H1 (cell line): ENCODE measurements around the gene SLC2A8. TPM values are rescaled to one million over a fixed set of nuclear protein-coding genes. Genes with fewer than 3 reads are reported as not detected.

Experiments used
- CTCF ChIA-PET: fragments of 300-600 bp; sonication (Branson Sonifier 250); formaldehyde crosslinking; loops from one replicate; lab custom pipeline; 2021; ENCODE audit not compliant: partially characterized antibody; lab: Charles Lee
- POLR2A ChIA-PET: fragments of 300-600 bp; sonication (Branson Sonifier 250); formaldehyde crosslinking; loops from one replicate; lab custom pipeline; 2021; ENCODE audit warnings: inconsistent platforms; ENCODE audit not compliant: partially characterized antibody; lab: Charles Lee
- DNase-seq, 2 experiments: peaks; one replicate each; pipeline versions ENCODE4 v3.0.0 to v3.0.0-alpha.2; 2010 to 2022; ENCODE audit warnings: low spot score in 2 of 2, low read depth in 1 of 2, mixed read lengths in 1 of 2
- FAIRE-seq: peaks from 2 replicates; lab custom pipeline; 2011; peaks lifted over from hg19 to GRCh38; lab: Jason Lieb, UNC
- H2AFZ ChIP-seq: 2 replicates; pipeline ENCODE4 v1.8.1; 2012; ENCODE audit warnings: low read length, inconsistent platforms
- H2AK5ac ChIP-seq: 2 replicates; pipeline ENCODE4 v1.6.1; 2013; ENCODE audit warnings: low read depth, low read length
- H2BK120ac ChIP-seq: replicated peaks from 2 replicates; pipeline ENCODE3; 2013; ENCODE audit warnings: low read depth, low read length, inconsistent platforms
- H2BK12ac ChIP-seq: 2 replicates; pipeline ENCODE4 v1.6.1; 2013; ENCODE audit warnings: low read depth, low read length
- H2BK15ac ChIP-seq: 2 replicates; pipeline ENCODE4 v1.6.1; 2013; ENCODE audit warnings: low read length
- H2BK20ac ChIP-seq: 2 replicates; pipeline ENCODE4 v1.6.1; 2013; ENCODE audit warnings: low read length
- H2BK5ac ChIP-seq: 2 replicates; pipeline ENCODE4 v1.6.1; 2013; ENCODE audit warnings: low read depth, low read length
- H3K14ac ChIP-seq: 2 replicates; pipeline ENCODE4 v1.6.1; 2013; ENCODE audit warnings: inconsistent platforms; ENCODE audit not compliant: insufficient read length
- H3K18ac ChIP-seq: 2 replicates; pipeline ENCODE4 v1.6.1; 2013; ENCODE audit warnings: low read length; ENCODE audit errors: extremely low read depth
- H3K23ac ChIP-seq: 2 replicates; pipeline ENCODE4 v1.6.1; 2013; ENCODE audit warnings: inconsistent platforms; ENCODE audit not compliant: insufficient read length
- H3K23me2 ChIP-seq: 2 replicates; pipeline ENCODE4 v1.6.1; 2013; ENCODE audit warnings: low read depth, low read length
- H3K27ac ChIP-seq: 2 replicates; pipeline ENCODE4 v1.6.1; 2011; ENCODE audit warnings: low read depth, low read length, inconsistent platforms
- H3K27me3 ChIP-seq, 4 experiments: replicated peaks in 1 of 4; 1 replicate in 1 of 4; 2 replicates in 3 of 4; pipeline versions ENCODE4 v1.6.1 to v1.8.1; 2011 to 2013; ENCODE audit warnings: low read length in 3 of 4, mild to moderate bottlenecking in 3 of 4, inconsistent platforms in 2 of 4, mixed read lengths in 2 of 4, moderate library complexity in 1 of 4; ENCODE audit not compliant: control insufficient read depth in 3 of 4, insufficient read depth in 3 of 4; ENCODE audit errors: extremely low read depth in 1 of 4
- H3K36me3 ChIP-seq, 4 experiments: 2 replicates each; pipeline versions ENCODE4 v1.6.1 to v1.8.1; 2011 to 2013; ENCODE audit warnings: mild to moderate bottlenecking in 4 of 4, low read length in 3 of 4, moderate library complexity in 2 of 4, control low read depth in 1 of 4, inconsistent platforms in 1 of 4; ENCODE audit not compliant: insufficient read depth in 4 of 4, control insufficient read depth in 2 of 4
- H3K4ac ChIP-seq: replicated peaks from 2 replicates; pipeline ENCODE3; 2013; ENCODE audit warnings: low read length, low read depth, mixed read lengths, inconsistent platforms; ENCODE audit not compliant: insufficient read length
- H3K4me1 ChIP-seq, 4 experiments: replicated peaks in 1 of 4; 1 replicate in 1 of 4; 2 replicates in 3 of 4; pipeline versions ENCODE4 v1.6.1 to v1.8.1; 2011 to 2013; ENCODE audit warnings: low read length in 3 of 4, inconsistent platforms in 2 of 4, mixed read lengths in 1 of 4; ENCODE audit not compliant: insufficient read depth in 4 of 4, control insufficient read depth in 3 of 4
- H3K4me2 ChIP-seq, 2 experiments: 2 replicates each; pipeline versions ENCODE4 v1.6.1 to v1.8.1; 2011 to 2013; ENCODE audit warnings: low read depth in 2 of 2, low read length in 2 of 2, control low read depth in 1 of 2, inconsistent platforms in 1 of 2, mild to moderate bottlenecking in 1 of 2; ENCODE audit not compliant: insufficient read depth in 1 of 2
- H3K4me3 ChIP-seq, 4 experiments: fragments of 200-600, 300-600 bp in 1 of 4; sonication (generic), shearing (Covaris generic), sonication (Bioruptor Twin) in 1 of 4; 2 replicates each; pipeline versions ENCODE4 v1.5.1 to v1.8.1; 2011 to 2016; ENCODE audit warnings: low read length in 4 of 4, low read depth in 3 of 4, control low read depth in 2 of 4, inconsistent platforms in 2 of 4, mild to moderate bottlenecking in 2 of 4, mixed read lengths in 1 of 4, moderate library complexity in 1 of 4; ENCODE audit not compliant: insufficient read depth in 2 of 4; ENCODE audit errors: extremely low read depth in 1 of 4
- H3K56ac ChIP-seq: replicated peaks from 2 replicates; pipeline ENCODE3; 2013; ENCODE audit warnings: low read depth, mild to moderate bottlenecking, mixed read lengths, low read length, inconsistent platforms; ENCODE audit not compliant: insufficient read length
- H3K79me1 ChIP-seq: 2 replicates; pipeline ENCODE4 v1.6.1; 2013; ENCODE audit warnings: low read depth, low read length, control low read depth
- H3K79me2 ChIP-seq, 2 experiments: 2 replicates each; pipeline versions ENCODE4 v1.6.1 to v1.8.1; 2012 to 2013; ENCODE audit warnings: low read length in 2 of 2, mild to moderate bottlenecking in 2 of 2, inconsistent platforms in 1 of 2; ENCODE audit not compliant: insufficient read depth in 2 of 2, control insufficient read depth in 1 of 2
- H3K9ac ChIP-seq, 4 experiments: replicated peaks in 1 of 4; 1 replicate in 1 of 4; 2 replicates in 3 of 4; pipeline versions ENCODE4 v1.6.1 to v1.8.1; 2011 to 2013; ENCODE audit warnings: low read depth in 3 of 4, low read length in 3 of 4, control low read depth in 2 of 4, mild to moderate bottlenecking in 2 of 4, moderate library complexity in 2 of 4, inconsistent platforms in 1 of 4; ENCODE audit errors: extremely low read depth in 1 of 4
- H3K9me3 ChIP-seq, 2 experiments: 2 replicates each; pipeline versions ENCODE4 v1.6.1 to v1.8.1; 2012 to 2013; ENCODE audit warnings: mild to moderate bottlenecking in 2 of 2, moderate library complexity in 2 of 2, control low read depth in 1 of 2, inconsistent platforms in 1 of 2, low read depth in 1 of 2, low read length in 1 of 2, mixed read lengths in 1 of 2; ENCODE audit not compliant: insufficient read depth in 2 of 2
- H4K20me1 ChIP-seq, 2 experiments: replicated peaks in 1 of 2; 2 replicates each; pipeline versions ENCODE3 to v1.8.1; 2011 to 2013; ENCODE audit warnings: inconsistent platforms in 2 of 2, low read length in 2 of 2, mild to moderate bottlenecking in 1 of 2; ENCODE audit not compliant: insufficient read depth in 2 of 2, control insufficient read depth in 1 of 2
- H4K5ac ChIP-seq: 2 replicates; pipeline ENCODE4 v1.6.1; 2013; ENCODE audit warnings: low read length, low read depth, mixed read lengths, inconsistent platforms; ENCODE audit not compliant: insufficient read length
- H4K8ac ChIP-seq: 2 replicates; pipeline ENCODE4 v1.8.0; 2013; ENCODE audit warnings: mild to moderate bottlenecking, moderate library complexity, low read length, inconsistent platforms; ENCODE audit not compliant: insufficient read depth; ENCODE audit errors: extremely low read depth
- H4K91ac ChIP-seq: replicated peaks from 2 replicates; pipeline ENCODE3; 2013; ENCODE audit warnings: low read length, mixed read lengths, inconsistent platforms; ENCODE audit not compliant: insufficient read length
- CTBP2 ChIP-seq: IDR thresholded peaks from 2 replicates; pipeline ENCODE4 v1.7.0; 2011; ENCODE audit warnings: borderline replicate concordance, mild to moderate bottlenecking, moderate library complexity, mixed read lengths, low read length; ENCODE audit not compliant: insufficient read depth, insufficient read length
- GABPA ChIP-seq: IDR thresholded peaks from 2 replicates; pipeline ENCODE4 v1.6.1; 2011; ENCODE audit warnings: mild to moderate bottlenecking, low read length, moderate library complexity, borderline replicate concordance; ENCODE audit not compliant: insufficient read depth
- GTF2F1 ChIP-seq: IDR thresholded peaks from 2 replicates; pipeline ENCODE4 v1.6.1; 2012; ENCODE audit warnings: low read depth, low read length, improper control_type of control experiment, borderline replicate concordance
- JUN ChIP-seq: IDR thresholded peaks from 2 replicates; pipeline ENCODE4 v1.6.1; 2011; ENCODE audit warnings: low read depth, mild to moderate bottlenecking, improper control_type of control experiment, low read length
- NRF1 ChIP-seq: IDR thresholded peaks from 2 replicates; pipeline ENCODE4 v1.6.1; 2011; ENCODE audit warnings: mild to moderate bottlenecking, low read depth, low read length, improper control_type of control experiment
- POLR2A ChIP-seq, 2 experiments: IDR thresholded peaks; 1 replicate in 1 of 2; 2 replicates in 1 of 2; pipeline ENCODE4 v1.6.1; 2011; ENCODE audit warnings: low read depth in 2 of 2, low read length in 2 of 2, mild to moderate bottlenecking in 2 of 2; ENCODE audit errors: control extremely low read depth in 1 of 2
- RAD21 ChIP-seq, 2 experiments: IDR thresholded peaks in 1 of 2; conservative IDR thresholded peaks in 1 of 2; 2 replicates each; pipeline ENCODE4 v1.6.1; 2011; ENCODE audit warnings: low read depth in 2 of 2, low read length in 2 of 2, improper control_type of control experiment in 1 of 2, inconsistent platforms in 1 of 2, mild to moderate bottlenecking in 1 of 2, moderate library complexity in 1 of 2
- SRF ChIP-seq: IDR thresholded peaks from 2 replicates; pipeline ENCODE4 v1.6.1; 2011; ENCODE audit warnings: mild to moderate bottlenecking, low read depth, low read length, moderate library complexity
- SUZ12 ChIP-seq: fragments of 200-600 bp; sonication (generic); IDR thresholded peaks from 2 replicates; pipeline ENCODE4 v1.6.1; 2012; ENCODE audit warnings: mild to moderate bottlenecking, inconsistent platforms, low read length, moderate library complexity, mixed read lengths
- TAF7 ChIP-seq: optimal IDR thresholded peaks from 2 replicates; pipeline ENCODE3; 2011; ENCODE audit warnings: low read depth, mild to moderate bottlenecking, inconsistent platforms, low read length, moderate library complexity, borderline replicate concordance
- YY1 ChIP-seq: IDR thresholded peaks from 2 replicates; pipeline ENCODE4 v1.6.1; 2011; ENCODE audit warnings: low read depth, mild to moderate bottlenecking, low read length
- WGBS, 2 experiments: shearing (Covaris generic) in 1 of 2; methylation state at CpG; one replicate each; pipeline versions ENCODE4 v1.1.6 to v1.1.7; 2013 to 2015; ENCODE audit warnings: low lambda C conversion rate in 2 of 2, mixed read lengths in 2 of 2, inconsistent platforms in 1 of 2, low coverage in 1 of 2, missing lambda C conversion rate in 1 of 2; ENCODE audit not compliant: insufficient replicate concordance in 2 of 2, insufficient coverage in 1 of 2, insufficient read length in 1 of 2; ENCODE audit errors: extremely low coverage in 1 of 2, missing lambda C conversion rate in 1 of 2; 5-methylcytosine and 5-hydroxymethylcytosine counted together
- polyA plus RNA-seq, 7 experiments: library from polyadenylated mRNA; depleted of rRNA in 3 of 7; stranded (reverse) in 5 of 7; unstranded in 2 of 7; fragments of >200 nt in 5 of 7; fragments of 200-250 nt in 2 of 7; gene quantifications; 1 replicate in 5 of 7; 2 replicates in 1 of 7; 4 replicates in 1 of 7; pipeline versions ENCODE4 v1.2.1 to v1.2.3, GENCODE V29; 2011 to 2013; ENCODE audit warnings: missing spikeins in 2 of 7, mixed read lengths in 2 of 7
- total RNA-seq: library from RNA; stranded (reverse); fragmentation: NEBNext Ultra II Directional; extraction: Animal tissue kit (Norgen Biotek cat#: 25700); gene quantifications from 2 replicates; pipeline ENCODE4 v1.2.1, GENCODE V29; 2021

SLC2A8 gene
- total and polyA plus RNA-seq, 2 of the 8 experiments (the other 6 are each of a cell fraction or from before 2014, with no cell fraction given), result 24.6 to 36.4 TPM

DNA sequence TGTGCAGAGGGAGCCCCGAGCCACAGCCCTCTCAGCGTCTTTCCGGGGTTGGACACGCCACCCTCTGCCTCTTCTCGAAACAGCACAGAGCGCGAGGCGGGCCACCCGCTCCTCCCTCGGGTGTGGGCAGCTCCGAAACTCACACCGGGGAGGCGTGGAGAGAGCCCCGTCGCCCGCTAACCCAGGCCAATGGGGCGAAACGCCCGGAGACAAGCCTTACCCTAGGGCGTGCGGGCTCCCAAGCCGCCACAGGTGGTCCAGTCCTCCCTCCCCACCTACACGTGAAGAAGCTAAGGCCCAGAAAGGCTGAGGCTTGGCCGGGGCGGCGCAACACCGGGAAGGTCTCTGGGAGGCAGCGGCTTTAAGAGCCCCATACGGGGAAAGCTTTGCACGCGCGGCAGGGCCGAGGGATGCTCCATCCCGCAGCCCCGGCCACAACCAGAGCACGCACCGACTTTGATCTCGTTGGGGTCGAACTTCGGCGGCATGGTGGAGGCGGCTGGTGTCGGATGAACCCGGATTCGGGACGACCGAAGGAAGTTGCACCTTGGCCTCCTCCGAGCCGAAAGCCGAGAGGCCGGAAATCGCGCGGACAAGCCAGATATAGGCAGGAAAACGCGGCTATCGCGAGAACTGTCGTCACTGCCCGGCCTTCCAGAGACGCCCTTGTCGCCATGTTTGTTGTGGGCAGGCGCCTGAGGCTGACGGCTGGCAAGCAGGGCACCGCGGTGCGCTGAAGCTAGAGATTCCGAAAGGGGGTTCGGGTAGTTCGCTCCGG is 54.0 kb downstream of the SLC2A8 start, which contains the start of the genes LRSAM1 and RPL12:
TSS of gene LRSAM1 (plus strand) at position 681 of the 778 bp plus-strand sequence. CDS start 3,018 bp downstream, outside the sequence.
TSS of gene RPL12 (minus strand) at position 577 of the 778 bp plus-strand sequence. CDS start at position 488, 89 bp downstream.
- Histone ChIP-seq H3K23me2 (peaks cover 19% of the 10 kb centered on the region), H2BK20ac (no peak within 1 kb of the TSS), H3K18ac (peak within 1 kb of the TSS; percentile 92), H4K5ac (peak within 1 kb of the TSS; percentile 95), H2BK15ac (peak within 1 kb of the TSS; percentile 9; the same call in 1 of the 2 replicates), H3K9me3 (no peaks in the 10 kb centered on the region), H4K20me1 (peaks cover 20 to 29% of the 10 kb centered on the region in 2 experiments), H2AFZ (peak within 1 kb of the TSS; percentile 57; the same call in 1 of the 2 replicates), H2BK5ac (peak within 1 kb of the TSS; percentile 94), H3K36me3 (peaks cover 36 to 51% (median 42%) of the 10 kb centered on the region in 4 experiments), H3K56ac (peak within 1 kb of the TSS; percentile 90), H2AK5ac (no peak within 1 kb of the TSS; the same call in 1 of the 2 replicates), H2BK12ac (0 out of 2 replicates have a peak within 1 kb of the TSS, but pooled peaks have one; percentile 29), H3K27ac (peak within 1 kb of the TSS; percentile 86), H3K27me3 (no peaks in the 10 kb centered on the region), H4K91ac (peak within 1 kb of the TSS; percentile 54), H2BK120ac (peak within 1 kb of the TSS; percentile 58), H3K9ac (peak within 1 kb of the TSS; percentile 92 to 99 (median 98)), H4K8ac (peak within 1 kb of the TSS; percentile 97), H3K4me1 (peaks cover 0 to 6% (median 4%) of the 10 kb centered on the region in 4 experiments; a peak in 4 of 7 replicates), H3K79me1 (peaks cover 7% of the 10 kb centered on the region; the same call in 1 of the 2 replicates), H3K4ac (peak within 1 kb of the TSS; percentile 91), H3K4me2 (peak within 1 kb of the TSS; percentile 95 to 100), H3K14ac (peak within 1 kb of the TSS; percentile 27), H3K23ac (peak within 1 kb of the TSS; percentile 5), H3K4me3 (peak within 1 kb of the TSS; percentile 85 to 99 (median 88)), H3K79me2 (peaks cover 17 to 38% of the 10 kb centered on the region in 2 experiments)
- POLR2A ChIA-PET, result interaction anchor here (0.5 to 9.0 kb wide), 74 partner anchors 10 to 431 kb away, joined by 3 to 125 read pairs (median 4); partner anchors contain the start of genes PTRH1, SLC2A8, TOR2A and TTC16
- peak; percentile 91 to 100 for DNase-seq
- CTCF ChIA-PET, result interaction anchor here (0.7 kb wide), 1 partner anchor 591 kb away, joined by 3 read pairs; no protein-coding TSS in a partner anchor
- 1% methylated on average over 56 of the region's 71 CpGs; no CpG with 5 or more reads in 1 of the 2 experiments for WGBS, 2 experiments
- FAIRE-seq, result no peak
- TF ChIP-seq GTF2F1 (peak; percentile 97), RAD21 (IDR thresholded peaks at IDR 0.05 in 1 of 2, conservative IDR thresholded peaks at IDR 0.05 in 1 of 2; ENCODE audit: low read depth in 2 of 2, low read length in 2 of 2) (no peak), CTBP2 (no peak), NRF1 (no peak), SUZ12 (no peak), POLR2A (IDR thresholded peaks at IDR 0.05; ENCODE audit: control extremely low read depth in 1 of 2, low read depth in 2 of 2, low read length in 2 of 2) (peak; percentile 100), JUN (no peak), YY1 (peak; percentile 100), TAF7 (peak; percentile 98), SRF (peak; percentile 50), GABPA (no peak)
